Renal pelvis (tissue), 12 donors: ENCODE measurements around the gene LRP1-AS. TPM values are rescaled to one million over a fixed set of nuclear protein-coding genes. Genes with fewer than 3 reads are reported as not detected.

Experiments used
- DNase-seq: peaks from one replicate; pipeline ENCODE4 v3.0.0-alpha.2; 2013
- long read RNA-seq, 16 experiments: transcript quantifications; one replicate each; lab custom pipeline, GENCODE V29; 2026
- polyA plus RNA-seq, 3 donors: library from polyadenylated mRNA; unstranded; fragments of 120-200 nt; gene quantifications; one replicate each; pipeline ENCODE4 v1.2.1, GENCODE V29; 2013; ENCODE audit not compliant: insufficient read length in 3 of 3

The LRP1-AS gene
- polyA plus RNA-seq = not detected
- long read RNA-seq, donor 1 = 0 reads
- long read RNA-seq, donor 2 = 0 reads
- long read RNA-seq, donor 3 = 0 reads
- long read RNA-seq, donor 4 = 0 reads
- long read RNA-seq, donor 5 = 0 reads
- long read RNA-seq, donor 6 = 0 reads
- long read RNA-seq, donor 7 = 0 reads
- long read RNA-seq, donor 8 = 0 reads
- long read RNA-seq, donor 9 = 0 reads
- long read RNA-seq, donor 10 = 0 reads
- long read RNA-seq, donor 11 = 0 reads
- long read RNA-seq, donor 12 = 0 reads
- long read RNA-seq, donor 13 = 0 reads
- long read RNA-seq, donor 14 = 0 reads
- long read RNA-seq, donor 15 = 0 reads
- long read RNA-seq, donor 16 = 0 reads

- no peak for DNase-seq
Observed at GRCh38 chr12:57146961-57147944, at the start of gene LRP1-AS. TSS of gene LRP1-AS (minus strand) at chr12:57147619.

GRCh38 chr12:57196956-57197355 lies 49.5 kb upstream of the LRP1-AS start:
- DNase-seq = no peak

DNA sequence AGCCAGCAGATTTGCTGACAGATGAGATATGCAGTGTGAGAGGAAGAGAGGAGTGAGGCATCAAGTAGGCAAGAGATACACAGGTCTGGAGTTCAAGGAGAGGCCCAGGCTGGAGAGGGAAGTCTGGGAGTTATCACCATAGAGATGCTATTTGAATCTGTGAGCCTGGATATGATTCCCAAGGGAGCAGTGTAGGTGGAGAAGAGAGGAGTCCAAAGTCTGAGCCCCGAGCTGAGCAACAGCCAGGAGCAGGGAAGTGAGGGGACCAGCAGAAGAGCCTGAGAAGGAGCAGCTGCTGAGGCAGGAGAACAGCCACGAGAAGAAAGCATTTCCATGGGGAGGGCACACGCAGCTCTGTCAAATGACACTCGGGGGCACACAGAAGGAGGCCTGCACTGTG lies 49.0 kb upstream of the LRP1-AS start:
- DNase-seq = no peak

GRCh38 chr12:57195611-57196371 lies 48.4 kb upstream of the LRP1-AS start:
- DNase-seq = no peak

- no peak for DNase-seq
Observed at GRCh38 chr12:57195186-57195585, 47.8 kb upstream of the LRP1-AS start.

DNA sequence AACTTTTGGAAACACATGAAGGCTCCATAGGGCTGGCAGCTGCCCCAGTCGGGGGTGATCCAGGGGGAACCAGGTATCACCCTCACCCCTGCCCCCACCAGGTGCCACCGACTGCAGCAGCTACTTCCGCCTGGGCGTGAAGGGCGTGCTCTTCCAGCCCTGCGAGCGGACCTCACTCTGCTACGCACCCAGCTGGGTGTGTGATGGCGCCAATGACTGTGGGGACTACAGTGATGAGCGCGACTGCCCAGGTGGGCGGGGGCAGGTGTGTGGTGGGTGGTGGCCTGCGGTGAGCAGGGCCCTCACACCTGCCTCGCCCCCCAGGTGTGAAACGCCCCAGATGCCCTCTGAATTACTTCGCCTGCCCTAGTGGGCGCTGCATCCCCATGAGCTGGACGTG lies 46.8 kb upstream of the LRP1-AS start:
- no peak for DNase-seq

GRCh38 chr12:57193706-57194245 lies 46.4 kb upstream of the LRP1-AS start:
- no peak for DNase-seq

DNA sequence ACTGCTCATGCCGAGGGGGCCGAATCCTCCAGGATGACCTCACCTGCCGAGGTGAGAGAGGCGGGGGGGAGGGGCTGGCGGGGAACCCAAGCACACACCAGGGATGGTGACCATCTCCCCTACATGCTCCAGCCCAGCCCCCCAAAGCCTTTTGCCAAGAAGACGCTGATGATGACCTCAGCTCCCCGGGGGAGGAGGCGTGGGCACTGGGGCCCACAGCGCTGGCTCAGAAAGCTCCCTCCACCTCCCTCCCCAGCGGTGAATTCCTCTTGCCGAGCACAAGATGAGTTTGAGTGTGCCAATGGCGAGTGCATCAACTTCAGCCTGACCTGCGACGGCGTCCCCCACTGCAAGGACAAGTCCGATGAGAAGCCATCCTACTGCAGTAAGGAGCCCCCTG lies 45.5 kb upstream of the LRP1-AS start:
- no peak for DNase-seq

DNA sequence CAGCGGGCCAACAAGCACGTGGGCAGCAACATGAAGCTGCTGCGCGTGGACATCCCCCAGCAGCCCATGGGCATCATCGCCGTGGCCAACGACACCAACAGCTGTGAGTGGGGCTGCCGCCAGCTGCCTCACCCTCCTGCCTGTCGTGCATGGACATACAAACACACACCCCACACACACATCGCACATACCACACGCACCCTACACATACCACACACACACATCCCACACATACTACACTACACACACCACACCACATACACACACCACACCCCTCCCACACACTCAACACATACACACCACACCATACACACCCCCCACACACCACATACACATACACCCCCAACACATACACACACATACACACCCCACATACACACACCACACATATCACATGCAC lies 44.0 kb upstream of the LRP1-AS start:
- no peak for DNase-seq

DNA sequence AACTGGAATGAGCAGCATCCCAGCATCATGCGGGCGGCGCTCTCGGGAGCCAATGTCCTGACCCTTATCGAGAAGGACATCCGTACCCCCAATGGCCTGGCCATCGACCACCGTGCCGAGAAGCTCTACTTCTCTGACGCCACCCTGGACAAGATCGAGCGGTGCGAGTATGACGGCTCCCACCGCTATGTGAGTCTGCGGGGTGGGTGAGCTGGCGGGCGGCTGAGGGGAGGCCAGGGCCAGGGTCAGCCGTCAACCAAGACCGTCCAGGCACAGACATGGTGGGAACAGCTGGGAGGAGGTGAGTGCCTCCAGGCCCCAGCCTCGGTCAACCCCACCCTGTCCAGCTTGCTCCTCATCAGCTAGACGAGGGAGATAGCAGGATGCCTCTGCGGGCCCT lies 43.4 kb upstream of the LRP1-AS start:
- no peak for DNase-seq

GRCh38 chr12:57190037-57190436 lies 42.6 kb upstream of the LRP1-AS start:
- no peak for DNase-seq

- no peak for DNase-seq
Observed at GRCh38 chr12:57188090-57188425, 40.6 kb upstream of the LRP1-AS start.

DNA sequence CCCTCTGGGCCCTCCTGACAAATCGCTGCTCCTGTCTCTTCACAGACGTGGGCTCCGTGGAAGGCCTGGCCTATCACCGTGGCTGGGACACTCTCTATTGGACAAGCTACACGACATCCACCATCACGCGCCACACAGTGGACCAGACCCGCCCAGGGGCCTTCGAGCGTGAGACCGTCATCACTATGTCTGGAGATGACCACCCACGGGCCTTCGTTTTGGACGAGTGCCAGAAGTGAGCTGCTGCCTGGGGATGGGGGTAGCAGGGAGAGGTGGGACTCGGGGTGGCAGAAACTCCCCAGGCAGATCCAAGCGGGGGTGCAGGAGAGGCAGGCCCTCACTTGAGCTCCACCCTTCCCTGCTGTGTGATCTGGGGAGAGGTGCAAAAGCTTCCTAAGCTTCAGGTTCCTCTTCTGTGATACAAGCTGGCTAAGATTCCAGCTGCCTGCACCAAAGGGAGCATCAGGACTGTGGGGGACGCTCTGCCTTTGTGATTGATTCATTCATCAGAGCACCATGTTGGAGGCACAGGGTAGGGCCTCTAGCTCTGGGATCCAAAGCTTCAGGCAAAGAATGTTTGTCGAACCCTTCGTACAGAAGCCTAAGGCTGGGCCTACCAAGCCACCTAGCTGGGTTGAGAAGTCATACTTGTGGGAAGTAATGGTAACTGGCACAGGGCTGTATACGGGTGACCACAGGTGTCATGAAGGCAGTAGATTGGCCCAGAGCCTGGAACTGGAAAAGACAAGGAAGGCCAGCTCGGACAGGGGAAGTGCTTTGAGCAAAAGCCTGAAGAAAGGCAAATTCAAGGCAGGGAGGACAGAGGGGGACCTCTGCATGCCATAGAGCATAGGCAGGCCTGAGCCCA lies 40.0 kb upstream of the LRP1-AS start:
- no peak for DNase-seq

- DNase-seq = no peak
Observed at GRCh38 chr12:57185906-57186508, 38.6 kb upstream of the LRP1-AS start.

DNA sequence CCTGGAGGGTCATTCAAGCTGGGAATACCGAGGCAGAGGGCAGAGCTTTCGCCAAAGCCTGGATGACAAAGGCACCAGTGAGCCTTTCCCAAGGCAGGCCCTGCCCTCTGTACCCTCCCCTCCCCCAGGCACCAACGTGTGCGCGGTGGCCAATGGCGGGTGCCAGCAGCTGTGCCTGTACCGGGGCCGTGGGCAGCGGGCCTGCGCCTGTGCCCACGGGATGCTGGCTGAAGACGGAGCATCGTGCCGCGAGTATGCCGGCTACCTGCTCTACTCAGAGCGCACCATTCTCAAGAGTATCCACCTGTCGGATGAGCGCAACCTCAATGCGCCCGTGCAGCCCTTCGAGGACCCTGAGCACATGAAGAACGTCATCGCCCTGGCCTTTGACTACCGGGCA lies 38.0 kb upstream of the LRP1-AS start:
- no peak for DNase-seq

DNA sequence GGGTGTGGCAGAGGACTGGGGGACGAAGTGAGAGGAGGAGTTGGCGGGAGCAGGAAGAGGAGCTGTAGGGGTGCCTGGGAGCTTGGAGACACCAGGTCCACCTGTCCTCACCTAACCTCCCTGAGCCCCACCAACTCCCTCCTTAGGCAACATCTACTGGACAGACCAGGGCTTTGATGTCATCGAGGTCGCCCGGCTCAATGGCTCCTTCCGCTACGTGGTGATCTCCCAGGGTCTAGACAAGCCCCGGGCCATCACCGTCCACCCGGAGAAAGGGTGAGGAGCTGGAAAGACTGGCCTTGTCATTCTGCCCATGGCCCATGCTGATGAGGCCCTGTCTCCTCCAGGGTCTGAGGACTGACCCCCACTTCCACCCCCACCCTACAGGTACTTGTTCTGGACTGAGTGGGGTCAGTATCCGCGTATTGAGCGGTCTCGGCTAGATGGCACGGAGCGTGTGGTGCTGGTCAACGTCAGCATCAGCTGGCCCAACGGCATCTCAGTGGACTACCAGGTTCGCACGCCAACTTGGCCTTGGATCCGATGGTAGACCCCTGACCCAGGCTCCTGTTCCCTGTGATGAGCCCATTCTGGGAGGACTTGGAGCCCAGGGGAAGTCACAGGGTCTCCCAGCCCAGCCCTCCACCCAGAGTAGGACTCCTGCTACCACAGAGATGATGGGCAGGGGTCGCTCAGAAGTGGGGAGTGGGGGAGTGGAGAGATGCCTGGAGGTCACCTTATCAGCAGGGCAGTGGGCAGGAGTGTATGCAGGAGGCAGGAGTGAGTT lies 36.7 kb upstream of the LRP1-AS start:
- no peak for DNase-seq

DNA sequence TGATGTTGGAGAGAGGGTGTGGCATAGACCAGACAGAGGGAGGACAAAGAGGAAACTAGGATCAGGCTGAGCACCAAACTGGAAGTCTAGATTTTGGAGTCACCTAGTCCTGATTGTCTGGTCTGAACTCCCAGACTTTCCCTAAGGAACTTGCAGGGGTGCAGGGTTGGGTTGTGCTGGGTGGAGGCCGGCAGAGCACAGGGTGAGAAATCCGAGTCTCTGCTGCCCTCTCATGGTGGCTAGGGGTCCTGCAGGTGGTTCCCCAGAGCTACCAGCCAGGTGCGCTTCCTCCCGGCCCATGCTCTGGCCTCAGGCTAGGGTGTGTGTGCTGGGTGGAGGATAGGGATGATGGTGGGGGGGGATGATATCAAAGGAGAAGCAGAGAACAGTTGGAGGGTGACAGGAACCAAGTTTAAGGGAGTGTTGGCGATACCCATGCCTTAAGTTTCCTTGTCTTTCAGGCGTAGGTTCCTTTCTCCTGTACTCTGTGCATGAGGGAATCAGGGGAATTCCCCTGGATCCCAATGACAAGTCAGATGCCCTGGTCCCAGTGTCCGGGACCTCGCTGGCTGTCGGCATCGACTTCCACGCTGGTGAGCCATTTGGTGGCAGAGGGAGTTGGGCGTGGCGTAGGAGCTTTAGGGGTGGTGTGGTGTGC lies 35.6 kb upstream of the LRP1-AS start:
- DNase-seq = peak; percentile 56

DNA sequence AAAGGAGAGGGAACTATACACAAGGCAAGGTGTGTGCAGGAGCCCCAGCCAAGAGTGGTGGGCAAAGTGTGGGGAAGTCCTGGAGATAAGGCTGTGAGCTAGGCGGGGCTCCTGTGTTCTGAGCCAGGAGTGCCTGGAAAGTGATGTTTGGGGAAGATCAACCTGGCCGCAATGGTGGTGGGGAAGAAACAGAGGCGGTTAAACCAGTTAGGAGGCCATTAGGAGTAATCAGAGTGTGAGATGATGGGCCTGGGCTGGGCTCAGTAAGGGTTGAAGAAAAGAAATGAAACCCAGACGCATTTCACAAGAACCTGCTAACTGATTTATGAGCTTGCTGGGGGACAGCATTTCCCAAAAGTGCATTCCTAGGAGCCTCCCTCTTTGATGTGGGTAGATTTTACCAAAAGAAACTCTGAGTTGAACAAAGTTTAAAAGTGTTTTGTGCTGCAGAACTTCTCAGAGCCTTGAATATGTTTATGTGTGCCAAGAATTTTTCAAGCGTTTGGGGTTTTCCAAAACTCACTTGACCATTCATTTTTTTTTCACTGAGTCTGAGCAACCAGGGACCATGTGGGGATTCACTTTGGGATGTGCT lies 34.2 kb upstream of the LRP1-AS start:
- no peak for DNase-seq

GRCh38 chr12:57181072-57181471 lies 33.7 kb upstream of the LRP1-AS start:
- DNase-seq = no peak
